Prostate gland (tissue), 2 donors: ENCODE results near the gene CSN2.

Experiments used
- POLR2A ChIP-seq: fragments of 450-650 bp; IDR thresholded peaks from one replicate; pipeline ENCODE4 v1.6.1; 2016; ENCODE audit warnings: antibody characterized with exemption, mild to moderate bottlenecking
- POLR2AphosphoS5 ChIP-seq: sonication (generic); formaldehyde crosslinking; IDR thresholded peaks from one replicate; pipeline ENCODE4 v1.6.1; 2017; ENCODE audit warnings: antibody characterized with exemption
- TF ChIP-seq, protein P1 (sequence below), 4 experiments: fragments of 200-600 bp in 2 of 4; fragments of 450-650 bp in 2 of 4; sonication (generic) in 2 of 4; IDR thresholded peaks; 1 replicate in 3 of 4; 2 replicates in 1 of 4; pipeline ENCODE4 v1.5.1; 2016 to 2019; ENCODE audit warnings: antibody characterized with exemption in 4 of 4, mild to moderate bottlenecking in 2 of 4, moderate library complexity in 2 of 4

DNA sequence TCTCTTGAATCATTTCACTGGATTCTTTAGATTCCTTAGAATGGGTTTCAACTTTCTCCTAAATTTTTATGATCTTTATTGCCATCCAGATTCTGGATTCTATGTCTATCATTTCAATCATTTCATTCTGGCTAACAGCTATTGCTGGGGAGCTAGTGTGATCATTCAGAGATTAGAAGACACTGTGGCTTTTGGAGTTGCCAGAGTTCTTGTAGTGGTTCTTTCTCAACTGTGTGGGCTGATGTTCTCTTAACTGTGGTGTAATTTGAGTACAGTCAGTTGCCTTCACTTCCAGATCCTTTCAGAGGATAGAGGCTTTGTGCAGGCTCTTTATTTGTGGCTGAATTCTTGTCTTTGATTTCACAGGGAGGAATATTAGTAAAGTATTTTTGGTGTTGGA, 12.1 kb upstream of the CSN2 start:
- TF ChIP-seq, protein P1, sequence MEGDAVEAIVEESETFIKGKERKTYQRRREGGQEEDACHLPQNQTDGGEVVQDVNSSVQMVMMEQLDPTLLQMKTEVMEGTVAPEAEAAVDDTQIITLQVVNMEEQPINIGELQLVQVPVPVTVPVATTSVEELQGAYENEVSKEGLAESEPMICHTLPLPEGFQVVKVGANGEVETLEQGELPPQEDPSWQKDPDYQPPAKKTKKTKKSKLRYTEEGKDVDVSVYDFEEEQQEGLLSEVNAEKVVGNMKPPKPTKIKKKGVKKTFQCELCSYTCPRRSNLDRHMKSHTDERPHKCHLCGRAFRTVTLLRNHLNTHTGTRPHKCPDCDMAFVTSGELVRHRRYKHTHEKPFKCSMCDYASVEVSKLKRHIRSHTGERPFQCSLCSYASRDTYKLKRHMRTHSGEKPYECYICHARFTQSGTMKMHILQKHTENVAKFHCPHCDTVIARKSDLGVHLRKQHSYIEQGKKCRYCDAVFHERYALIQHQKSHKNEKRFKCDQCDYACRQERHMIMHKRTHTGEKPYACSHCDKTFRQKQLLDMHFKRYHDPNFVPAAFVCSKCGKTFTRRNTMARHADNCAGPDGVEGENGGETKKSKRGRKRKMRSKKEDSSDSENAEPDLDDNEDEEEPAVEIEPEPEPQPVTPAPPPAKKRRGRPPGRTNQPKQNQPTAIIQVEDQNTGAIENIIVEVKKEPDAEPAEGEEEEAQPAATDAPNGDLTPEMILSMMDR (IDR thresholded peaks at IDR 0.05) = no peak
- TF ChIP-seq POLR2AphosphoS5 (no peak), POLR2A (no peak)
